T-cell (primary cell): ENCODE measurements around the gene USP3. TPM values are rescaled to one million over a fixed set of nuclear protein-coding genes. Genes with fewer than 3 reads are reported as not detected.
"Not testable (repeated sequence)": the region's sequence is repeated elsewhere in the genome, so short reads cannot be mapped to it uniquely, and the experiment has no call there.

ENCODE experiments used
- ATAC-seq, 4 experiments: fragments of 200-7000 bp in 3 of 4; fragments of 150-1000 bp in 1 of 4; cut with Tn5 transposase; replicated peaks in 1 of 4; 1 replicate in 3 of 4; 2 replicates in 1 of 4; pipeline ENCODE4 v1.10.0; 2021; ENCODE audit warnings: moderate library complexity in 3 of 4, mild to moderate bottlenecking in 2 of 4, moderate number of reproducible peaks in 1 of 4
- CTCF ChIA-PET, 2 donors: fragments of 300-600 bp; sonication (Branson Sonifier 250); formaldehyde crosslinking; loops; one replicate each; lab custom pipeline; 2022; ENCODE audit warnings: antibody characterized with exemption in 2 of 2; lab: Charles Lee
- POLR2A ChIA-PET, 2 donors: fragments of 300-600 bp; sonication (Branson Sonifier 250); formaldehyde crosslinking; loops; one replicate each; lab custom pipeline; 2022; ENCODE audit warnings: antibody characterized with exemption in 2 of 2; lab: Charles Lee
- DNase-seq, 35 experiments: peaks; one replicate each; pipeline versions ENCODE4 v3.0.0 to v3.0.0-alpha.2; 2013 to 2023
- H3K27ac ChIP-seq: one replicate; pipeline ENCODE4 v1.5.1; 2013; ENCODE audit warnings: low read length
- H3K27me3 ChIP-seq, 2 experiments: replicated peaks in 1 of 2; 1 replicate in 1 of 2; 2 replicates in 1 of 2; pipeline versions ENCODE4 v1.6.1 to v1.7.0; 2013; ENCODE audit warnings: low read length in 1 of 2, mixed read lengths in 1 of 2; ENCODE audit not compliant: control insufficient read depth in 2 of 2, insufficient read depth in 2 of 2; ENCODE audit errors: extremely low read depth in 1 of 2
- H3K36me3 ChIP-seq, 2 donors: 1 replicate in 1 of 2; 2 replicates in 1 of 2; pipeline versions ENCODE4 v1.6.1 to v1.7.0; 2013; ENCODE audit warnings: low read length in 1 of 2; ENCODE audit not compliant: control insufficient read depth in 2 of 2, insufficient read depth in 1 of 2; ENCODE audit errors: extremely low read depth in 1 of 2
- H3K4me1 ChIP-seq, 2 experiments: 1 replicate in 1 of 2; 2 replicates in 1 of 2; pipeline versions ENCODE4 v1.6.1 to v1.7.0; 2013; ENCODE audit warnings: low read length in 2 of 2, mixed read lengths in 1 of 2; ENCODE audit not compliant: insufficient read depth in 2 of 2, control insufficient read depth in 1 of 2; ENCODE audit errors: extremely low read depth in 1 of 2
- H3K4me3 ChIP-seq, 2 donors: 1 replicate in 1 of 2; 2 replicates in 1 of 2; pipeline versions ENCODE4 v1.5.1 to v1.7.0; 2013; ENCODE audit warnings: mild to moderate bottlenecking in 2 of 2, low read length in 1 of 2, moderate library complexity in 1 of 2; ENCODE audit not compliant: control insufficient read depth in 1 of 2; ENCODE audit errors: extremely low read depth in 1 of 2
- H3K9me3 ChIP-seq: 2 replicates; pipeline ENCODE4 v1.7.0; 2013
- H3K27ac Mint-ChIP-seq, 2 donors: one replicate each; pipeline ENCODE4 v1.8.0; 2020 to 2021; ENCODE audit warnings: mild to moderate bottlenecking in 2 of 2, mixed read lengths in 2 of 2
- H3K27me3 Mint-ChIP-seq, 2 donors: one replicate each; pipeline ENCODE4 v1.8.0; 2021 to 2022; ENCODE audit warnings: mixed read lengths in 2 of 2
- H3K36me3 Mint-ChIP-seq: one replicate; pipeline ENCODE4 v1.8.0; 2021; ENCODE audit warnings: mixed read lengths
- H3K4me1 Mint-ChIP-seq, 3 donors: one replicate each; pipeline ENCODE4 v1.8.0; 2020 to 2022; ENCODE audit warnings: mixed read lengths in 3 of 3, mild to moderate bottlenecking in 1 of 3
- H3K4me3 Mint-ChIP-seq, 3 donors: one replicate each; pipeline ENCODE4 v1.8.0; 2020 to 2022; ENCODE audit warnings: mild to moderate bottlenecking in 3 of 3, mixed read lengths in 3 of 3, moderate library complexity in 3 of 3
- H3K9me3 Mint-ChIP-seq, 3 donors: one replicate each; pipeline ENCODE4 v1.8.0; 2020 to 2022; ENCODE audit warnings: mixed read lengths in 3 of 3
- WGBS: methylation state at CpG from one replicate; pipeline ENCODE4 v1.1.5; 2013; ENCODE audit warnings: missing lambda C conversion rate; ENCODE audit not compliant: insufficient coverage; 5-methylcytosine and 5-hydroxymethylcytosine counted together
- total RNA-seq, 35 experiments: library from RNA in 6 of 35; stranded (reverse) in 6 of 35; fragments of 120-200 nt in 1 of 35; gene quantifications; one replicate each; pipeline versions ENCODE4 v1.2.1 to v1.2.4 and lab custom pipeline; 2013 to 2026

USP3 gene
- total RNA-seq, 5 donors from 2014 or later (not counting 1 experiment from before 2014, with no cell fraction given): 123 to 265 (median 130) TPM

DNA sequence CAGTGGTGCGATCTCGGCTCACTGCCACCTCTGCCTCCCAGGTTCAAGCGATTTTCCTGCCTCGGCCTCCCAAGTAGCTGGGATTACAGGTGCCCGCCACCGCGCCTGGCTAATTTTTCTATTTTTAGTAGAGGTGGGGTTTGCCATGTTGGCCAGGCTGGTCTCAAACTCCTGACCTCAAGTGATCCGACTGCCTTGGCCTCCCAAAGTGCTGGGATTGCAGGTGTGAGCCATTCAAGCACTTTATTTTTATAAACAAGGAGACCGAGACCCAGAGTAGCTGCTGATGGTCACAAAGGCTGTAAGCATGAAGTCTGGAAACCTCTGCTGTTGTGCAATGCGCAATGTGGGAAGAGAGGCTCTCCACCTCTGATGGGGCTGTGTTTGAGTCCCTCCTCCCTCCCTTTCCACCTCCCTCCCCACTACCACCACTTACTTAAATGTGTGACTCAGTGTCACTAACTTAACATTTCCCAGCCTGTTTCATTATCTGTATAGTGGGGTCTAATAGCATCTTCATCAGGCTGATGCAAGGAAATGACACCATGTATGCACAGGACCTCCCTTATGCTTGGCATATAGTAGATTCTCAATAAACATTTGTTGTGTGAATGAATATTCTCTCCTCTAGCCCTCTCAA is 16.5 kb upstream of the USP3 start:
- CTCF ChIA-PET: interaction anchor here (0.5 to 1.7 kb wide), 18 partner anchors 9 to 112 kb away, joined by 3 to 28 read pairs (median 6); no protein-coding TSS in a partner anchor
- not testable (repeated sequence) for H3K36me3 Mint-ChIP-seq, H3K9me3 ChIP-seq, ATAC-seq, DNase-seq, H3K9me3 Mint-ChIP-seq, H3K4me3 ChIP-seq, H3K36me3 ChIP-seq, H3K27me3 ChIP-seq, H3K27ac ChIP-seq, H3K27me3 Mint-ChIP-seq
- no CpG with 5 or more reads among the region's 10 CpGs for WGBS
- peak overlapping the region in 1 of 2 donors; percentile 23 for H3K27ac Mint-ChIP-seq
- peak overlapping the region in 1 of 3 donors; percentile 26 for H3K4me3 Mint-ChIP-seq
- peaks cover 67 to 82% (median 78%) of the 10 kb centered on the region in 3 donors for H3K4me1 Mint-ChIP-seq
- peaks cover 33 to 52% of the 10 kb centered on the region in 2 experiments for H3K4me1 ChIP-seq
- POLR2A ChIA-PET: interaction anchor here in 1 of 2 donors (0.6 to 1.2 kb wide), 3 partner anchors 15 to 62 kb away, joined by 3 to 5 read pairs (median 4); no protein-coding TSS in a partner anchor

DNA sequence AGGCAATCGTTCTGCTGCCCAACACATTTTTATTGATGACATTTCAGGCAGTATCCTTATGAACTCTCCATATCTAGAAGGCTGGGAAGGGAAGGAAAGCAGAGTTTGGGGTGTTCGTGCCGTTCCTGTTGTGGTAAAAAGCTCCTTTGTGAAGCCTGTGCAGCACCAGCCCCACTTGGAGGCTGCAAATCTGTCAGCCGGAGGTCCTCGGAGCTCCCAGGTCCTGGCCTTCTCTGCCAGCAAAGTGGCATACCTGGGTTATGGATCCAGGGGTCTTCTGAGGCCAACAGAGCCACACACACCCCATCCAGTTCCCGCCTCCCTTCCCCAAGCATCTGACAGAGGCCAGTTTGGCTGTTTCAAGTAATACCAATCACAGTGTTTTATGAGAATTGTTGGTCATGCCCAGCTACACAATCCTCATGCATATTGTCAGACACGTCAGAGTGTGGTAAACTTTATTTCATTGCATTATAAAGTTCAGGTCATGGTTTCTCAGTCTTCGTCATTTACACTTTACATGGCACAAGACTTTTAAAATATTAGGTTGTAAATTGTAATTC is 15.9 kb upstream of the USP3 start:
- Mint-ChIP-seq H3K27ac (peak overlapping the region; percentile 23 to 34), H3K27me3 (no peaks in the 10 kb centered on the region), H3K9me3 (no peaks in the 10 kb centered on the region), H3K4me1 (peaks cover 69 to 84% (median 78%) of the 10 kb centered on the region in 3 donors), H3K36me3 (no peaks in the 10 kb centered on the region), H3K4me3 (no peak overlapping the region)
- H3K27ac ChIP-seq: no peak overlapping the region
- WGBS: 93% methylated on average over 4 of the region's 8 CpGs
- no peak overlapping the region for H3K4me3 ChIP-seq
- H3K36me3 ChIP-seq: no peaks in the 10 kb centered on the region
- H3K9me3 ChIP-seq: no peaks in the 10 kb centered on the region
- DNase-seq (no peak), ATAC-seq (no peak)
- CTCF ChIA-PET: interaction anchor here in 1 of 2 donors (1.0 to 1.7 kb wide), 5 partner anchors 8 to 22 kb away, joined by 3 to 26 read pairs (median 12); no protein-coding TSS in a partner anchor
- no peaks in the 10 kb centered on the region for H3K27me3 ChIP-seq
- POLR2A ChIA-PET: interaction anchor here in 1 of 2 donors (0.6 to 1.0 kb wide), 2 partner anchors 14 to 61 kb away, joined by 3 to 4 read pairs; no protein-coding TSS in a partner anchor
- peaks cover 31 to 48% of the 10 kb centered on the region in 2 experiments for H3K4me1 ChIP-seq

GRCh38 chr15:63489352-63489751 is 15.0 kb upstream of the USP3 start:
- H3K36me3 ChIP-seq: no peaks in the 10 kb centered on the region
- H3K4me1 ChIP-seq: peaks cover 22 to 46% of the 10 kb centered on the region in 2 experiments
- no peak for DNase-seq
- ChIA-PET CTCF (interaction anchor here in 1 of 2 donors (1.0 to 1.2 kb wide), 2 partner anchors 16 kb away, joined by 3 to 6 read pairs; no protein-coding TSS in a partner anchor), POLR2A (interaction anchor here (0.6 to 0.7 kb wide), 3 partner anchors 24 to 464 kb away, joined by 3 to 5 read pairs (median 3); no protein-coding TSS in a partner anchor)
- H3K27me3 ChIP-seq: no peaks in the 10 kb centered on the region
- no peak overlapping the region for H3K27ac ChIP-seq
- no peaks in the 10 kb centered on the region for H3K36me3 Mint-ChIP-seq
- H3K27me3 Mint-ChIP-seq: no peaks in the 10 kb centered on the region
- no CpG with 5 or more reads among the region's 5 CpGs for whole genome bisulfite sequencing
- H3K27ac Mint-ChIP-seq: no peak overlapping the region
- no peaks in the 10 kb centered on the region for H3K9me3 Mint-ChIP-seq
- H3K4me3 ChIP-seq: no peak overlapping the region
- H3K4me1 Mint-ChIP-seq: peaks cover 69 to 83% (median 74%) of the 10 kb centered on the region in 3 donors
- no peaks in the 10 kb centered on the region for H3K9me3 ChIP-seq
- no peak overlapping the region for H3K4me3 Mint-ChIP-seq
- no peak for ATAC-seq

GRCh38 chr15:63490345-63491034 is 13.9 kb upstream of the USP3 start:
- POLR2A ChIA-PET: interaction anchor here in 1 of 2 donors (0.6 kb wide), 1 partner anchor 57 kb away, joined by 3 read pairs; no protein-coding TSS in a partner anchor
- Histone ChIP-seq H3K4me3 (no peak overlapping the region), H3K9me3 (no peaks in the 10 kb centered on the region), H3K4me1 (peaks cover 20 to 51% of the 10 kb centered on the region in 2 experiments), H3K36me3 (no peaks in the 10 kb centered on the region), H3K27me3 (no peaks in the 10 kb centered on the region), H3K27ac (no peak overlapping the region)
- CTCF ChIA-PET: interaction anchor here (0.6 to 0.7 kb wide), 4 partner anchors 10 to 84 kb away, joined by 3 to 5 read pairs (median 3); no protein-coding TSS in a partner anchor
- Mint-ChIP-seq H3K4me3 (no peak overlapping the region), H3K9me3 (no peaks in the 10 kb centered on the region), H3K27me3 (no peaks in the 10 kb centered on the region), H3K36me3 (no peaks in the 10 kb centered on the region), H3K4me1 (peaks cover 63 to 74% (median 68%) of the 10 kb centered on the region in 3 donors), H3K27ac (peak overlapping the region; percentile 55 to 80)
- DNase-seq: no peak
- ATAC-seq: no peak
- WGBS: 90% methylated on average over 3 of the region's 4 CpGs

- ChIA-PET CTCF (interaction anchor here in 1 of 2 donors (0.6 to 0.7 kb wide), 2 partner anchors 14 to 84 kb away, joined by 3 to 5 read pairs; no protein-coding TSS in a partner anchor), POLR2A (interaction anchor here (0.5 to 0.6 kb wide), 2 partner anchors 57 to 161 kb away, joined by 3 read pairs; no protein-coding TSS in a partner anchor)
- peaks cover 55 to 71% (median 67%) of the 10 kb centered on the region in 3 donors for H3K4me1 Mint-ChIP-seq
- ATAC-seq (no peak), DNase-seq (no peak)
- no peaks in the 10 kb centered on the region for H3K27me3 Mint-ChIP-seq
- H3K27me3 ChIP-seq: no peaks in the 10 kb centered on the region
- H3K27ac ChIP-seq: no peak overlapping the region
- WGBS: 100% methylated on average over 2 of the region's 5 CpGs
- no peak overlapping the region for H3K4me3 ChIP-seq
- no peaks in the 10 kb centered on the region for H3K36me3 Mint-ChIP-seq
- peak overlapping the region; percentile 55 to 80 for H3K27ac Mint-ChIP-seq
- no peaks in the 10 kb centered on the region for H3K36me3 ChIP-seq
- no peak overlapping the region for H3K4me3 Mint-ChIP-seq
- H3K4me1 ChIP-seq: peaks cover 26 to 52% of the 10 kb centered on the region in 2 experiments
- H3K9me3 Mint-ChIP-seq: no peaks in the 10 kb centered on the region
- H3K9me3 ChIP-seq: no peaks in the 10 kb centered on the region
These were observed 13.1 kb upstream of the USP3 start for GRCh38 chr15:63491116-63491827.
